ENCODE measurements around the gene UBE2D3.

- TF ChIP-seq CTCF (IDR thresholded peaks at IDR 0.05) (no peak), POLR2A (IDR thresholded peaks at IDR 0.05) (no peak)
Measured at GRCh38 chr4:102868153-102868780, 40.9 kb upstream of the UBE2D3 start.

Data from right lobe of liver (tissue), 4 donors.